ENCODE data around the gene LY6G6D. TPM values are rescaled to one million over a fixed set of nuclear protein-coding genes. Genes with fewer than 3 reads are reported as not detected.

LY6G6D gene
- total RNA-seq, 1 donor from 2014 or later = not detected

Small RNA genes lying within 50 kb of the gene (small RNA-seq; reads per million reads assigned to genes)
- gene LY6G6D (ENCODE audit: low replicate concordance) (not detected), gene MIR4646 (ENCODE audit: low replicate concordance) (not detected), gene MSH5-SAPCD1 (ENCODE audit: low replicate concordance) (not detected), gene RNU6-850P (ENCODE audit: low replicate concordance) (not detected), gene SAPCD1 (ENCODE audit: low replicate concordance) (not detected)

Other genes starting within 250 kb of the LY6G6D start
- 0.31 TPM for gene MICB, start 217.2 kb upstream of the LY6G6D start, total RNA-seq
- gene MCCD1, start 186.4 kb upstream of the LY6G6D start, total RNA-seq = not detected
- 296 TPM for gene DDX39B, start 173.3 kb upstream of the LY6G6D start, total RNA-seq
- gene ATP6V1G2, start 168.7 kb upstream of the LY6G6D start, total RNA-seq = 58.8 TPM
- 15.3 TPM for gene NFKBIL1, start 167.7 kb upstream of the LY6G6D start, total RNA-seq
- gene LTA, start 143.1 kb upstream of the LY6G6D start, total RNA-seq = not detected
- gene TNF, start 139.8 kb upstream of the LY6G6D start, total RNA-seq = not detected
- gene LTB, start 132.9 kb upstream of the LY6G6D start, total RNA-seq = not detected
- not detected for gene LST1, start 129.1 kb upstream of the LY6G6D start, total RNA-seq
- gene NCR3, start 122.3 kb upstream of the LY6G6D start, total RNA-seq = not detected
- 3.4 TPM for gene AIF1, start 100.1 kb upstream of the LY6G6D start, total RNA-seq
- 94.8 TPM for gene PRRC2A, start 94.6 kb upstream of the LY6G6D start, total RNA-seq
- gene BAG6, start 62.7 kb upstream of the LY6G6D start, total RNA-seq = 177 TPM
- 2.2 TPM for gene APOM, start 59.5 kb upstream of the LY6G6D start, total RNA-seq
- gene C6orf47, start 54.6 kb upstream of the LY6G6D start, total RNA-seq = 17.2 TPM
- gene GPANK1, start 50.4 kb upstream of the LY6G6D start, total RNA-seq = 11.3 TPM
- 83.6 TPM for gene CSNK2B, start 49.3 kb upstream of the LY6G6D start, total RNA-seq
- gene LY6G5B, start 45.4 kb upstream of the LY6G6D start, total RNA-seq = 13.5 TPM
- gene LY6G5C, start 34.3 kb upstream of the LY6G6D start, total RNA-seq = 5.6 TPM
- gene ABHD16A, start 12.0 kb upstream of the LY6G6D start, total RNA-seq = 67.9 TPM
- not detected for gene LY6G6F, start 8.5 kb upstream of the LY6G6D start, total RNA-seq
- gene LY6G6C, start 6.4 kb downstream of the LY6G6D start, total RNA-seq = not detected
- not detected for gene MPIG6B, start 8.0 kb downstream of the LY6G6D start, total RNA-seq
- gene DDAH2, start 14.0 kb downstream of the LY6G6D start, total RNA-seq = 126 TPM
- gene CLIC1, start 21.2 kb downstream of the LY6G6D start, total RNA-seq = 20.0 TPM
- 14.1 TPM for gene MSH5, start 24.7 kb downstream of the LY6G6D start, total RNA-seq
- 1.3 TPM for gene SAPCD1, start 47.3 kb downstream of the LY6G6D start, total RNA-seq
- 0.31 TPM for gene VWA7, start 62.0 kb downstream of the LY6G6D start, total RNA-seq
- 57.9 TPM for gene VARS1, start 80.4 kb downstream of the LY6G6D start, total RNA-seq
- gene LSM2, start 91.6 kb downstream of the LY6G6D start, total RNA-seq = 15.3 TPM
- gene HSPA1L, start 99.9 kb downstream of the LY6G6D start, total RNA-seq = 3.1 TPM
- gene HSPA1A, start 100.2 kb downstream of the LY6G6D start, total RNA-seq = 170 TPM
- 217 TPM for gene HSPA1B, start 112.4 kb downstream of the LY6G6D start, total RNA-seq
- gene NEU1, start 147.5 kb downstream of the LY6G6D start, total RNA-seq = 17.5 TPM
- not detected for gene SLC44A4, start 163.6 kb downstream of the LY6G6D start, total RNA-seq
- 114 TPM for gene EHMT2, start 182.3 kb downstream of the LY6G6D start, total RNA-seq
- 31.0 TPM for gene ZBTB12, start 186.7 kb downstream of the LY6G6D start, total RNA-seq
- 3.1 TPM for gene C2, start 212.4 kb downstream of the LY6G6D start, total RNA-seq
- 1.9 TPM for gene CFB, start 230.7 kb downstream of the LY6G6D start, total RNA-seq
- 46.6 TPM for gene NELFE, start 243.6 kb downstream of the LY6G6D start, total RNA-seq
- 66.7 TPM for gene SKIC2, start 243.8 kb downstream of the LY6G6D start, total RNA-seq